Stimulated activated CD4-positive, alpha-beta T cell treated with anti-CD3 and anti-CD28 coated beads, Interleukin-1b, Interleukin-23, amount 100 ng/mL, for 48 hours (primary cell): ENCODE results near the gene CABYR.

Source experiments
- DNase-seq: peaks from one replicate; pipeline ENCODE4 v3.0.0-alpha.2; 2020

Gene CABYR

GRCh38 chr18:24195296-24196053 is 56.6 kb downstream of the CABYR start:
- DNase-seq, result no peak

GRCh38 chr18:24196764-24197163 is 57.9 kb downstream of the CABYR start:
- DNase-seq, result no peak

DNA sequence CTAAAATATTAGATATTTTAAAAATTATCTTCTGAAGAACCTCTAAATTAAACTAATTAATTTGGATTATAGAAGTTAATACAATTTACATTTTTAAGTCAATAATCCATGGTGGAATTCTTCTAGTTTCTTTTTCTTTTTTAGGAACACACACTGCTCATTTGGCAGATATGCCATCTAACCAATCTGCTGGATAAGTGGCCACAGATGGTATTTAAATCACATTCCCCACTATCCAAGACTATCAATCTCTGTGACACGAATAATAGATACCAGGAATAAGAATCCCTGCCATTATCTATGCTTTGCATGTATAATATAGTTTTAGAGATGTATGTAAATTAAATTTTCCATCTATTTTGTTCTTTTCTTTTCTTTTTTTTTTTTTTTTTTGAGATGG is 58.5 kb downstream of the CABYR start:
- DNase-seq, result no peak

DNA sequence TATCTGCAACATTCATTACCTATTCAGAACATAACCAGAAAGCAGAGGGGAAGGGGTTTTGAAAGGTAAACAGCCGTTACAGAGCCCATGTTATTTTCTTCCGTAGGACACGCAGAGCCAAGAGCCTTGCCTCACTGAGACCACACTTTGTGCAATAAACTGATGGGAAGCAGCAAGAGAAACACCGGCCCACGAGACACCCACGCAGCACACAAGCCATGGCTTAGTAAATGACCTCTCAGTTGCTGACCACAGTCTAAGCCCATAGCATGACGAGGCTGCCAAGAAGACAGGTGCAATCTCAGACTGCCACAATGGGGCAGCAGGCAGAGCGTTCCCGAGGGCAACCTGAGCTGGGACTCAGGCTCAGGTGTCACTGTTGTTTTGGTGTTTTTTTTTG is 59.6 kb downstream of the CABYR start:
- no peak for DNase-seq

DNA sequence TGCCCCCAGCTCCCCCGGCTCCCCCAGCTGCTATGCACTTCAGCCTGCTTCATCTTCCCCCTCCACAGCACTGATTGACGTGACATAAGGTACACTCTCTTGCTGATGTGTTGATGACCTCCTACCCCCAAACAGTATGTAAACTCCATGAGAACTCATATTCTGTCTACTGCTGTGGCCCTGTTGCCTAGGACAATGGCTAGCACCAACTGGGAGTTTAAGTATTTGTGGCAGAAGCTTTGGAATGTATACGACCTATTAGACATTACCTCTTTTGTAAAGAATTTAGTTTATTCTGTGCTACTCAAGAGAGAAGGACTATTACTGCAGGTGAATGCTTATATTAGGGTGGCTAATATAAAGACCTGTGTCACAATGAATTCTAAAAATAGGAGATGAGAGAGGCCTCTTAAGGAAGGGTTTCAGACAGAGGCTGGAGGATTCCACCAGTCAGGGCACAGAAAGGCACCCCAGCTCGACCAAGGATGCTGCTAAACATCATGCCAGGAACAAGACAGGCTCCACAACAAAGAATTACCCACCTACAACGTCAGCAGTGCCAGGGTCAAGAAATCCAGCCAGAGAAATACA is 60.6 kb downstream of the CABYR start:
- DNase-seq, result no peak

DNA sequence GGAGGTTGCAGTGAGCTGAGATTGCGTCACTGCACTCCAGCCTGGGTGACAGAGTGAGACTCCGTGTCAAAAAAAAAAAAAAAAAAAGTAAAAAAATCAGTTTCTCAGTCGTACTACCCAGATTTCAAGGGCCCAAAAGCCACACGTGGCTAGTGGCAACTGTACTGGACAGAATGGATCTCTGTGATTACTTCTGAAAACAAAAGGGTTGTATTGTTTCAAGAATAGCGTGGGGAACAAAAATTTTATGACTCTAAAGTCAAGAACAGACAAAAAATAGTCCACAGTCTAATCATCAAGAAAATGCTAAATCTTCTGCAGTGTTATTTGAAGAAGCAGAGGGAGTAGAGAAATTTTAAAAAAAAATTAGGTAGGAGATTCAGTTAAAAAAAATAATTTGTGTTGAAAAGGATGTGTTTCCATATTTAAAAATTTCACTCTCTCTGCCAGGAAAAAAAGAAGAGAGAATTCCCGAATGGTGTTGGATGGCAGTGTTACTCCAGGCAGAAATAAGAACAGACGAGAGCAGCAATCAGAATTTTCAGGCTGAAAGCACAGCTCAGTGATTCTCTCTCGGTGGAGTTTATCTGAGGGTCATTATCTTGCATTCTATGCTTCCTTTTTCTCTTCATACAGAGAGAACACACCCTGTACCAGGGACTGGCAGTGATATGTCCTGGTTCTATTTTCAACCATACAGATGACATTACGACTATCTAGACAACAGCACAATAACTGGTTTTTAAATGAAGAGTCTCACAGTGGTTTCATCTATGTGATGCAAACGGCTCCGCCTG is 61.8 kb downstream of the CABYR start:
- no peak for DNase-seq

DNA sequence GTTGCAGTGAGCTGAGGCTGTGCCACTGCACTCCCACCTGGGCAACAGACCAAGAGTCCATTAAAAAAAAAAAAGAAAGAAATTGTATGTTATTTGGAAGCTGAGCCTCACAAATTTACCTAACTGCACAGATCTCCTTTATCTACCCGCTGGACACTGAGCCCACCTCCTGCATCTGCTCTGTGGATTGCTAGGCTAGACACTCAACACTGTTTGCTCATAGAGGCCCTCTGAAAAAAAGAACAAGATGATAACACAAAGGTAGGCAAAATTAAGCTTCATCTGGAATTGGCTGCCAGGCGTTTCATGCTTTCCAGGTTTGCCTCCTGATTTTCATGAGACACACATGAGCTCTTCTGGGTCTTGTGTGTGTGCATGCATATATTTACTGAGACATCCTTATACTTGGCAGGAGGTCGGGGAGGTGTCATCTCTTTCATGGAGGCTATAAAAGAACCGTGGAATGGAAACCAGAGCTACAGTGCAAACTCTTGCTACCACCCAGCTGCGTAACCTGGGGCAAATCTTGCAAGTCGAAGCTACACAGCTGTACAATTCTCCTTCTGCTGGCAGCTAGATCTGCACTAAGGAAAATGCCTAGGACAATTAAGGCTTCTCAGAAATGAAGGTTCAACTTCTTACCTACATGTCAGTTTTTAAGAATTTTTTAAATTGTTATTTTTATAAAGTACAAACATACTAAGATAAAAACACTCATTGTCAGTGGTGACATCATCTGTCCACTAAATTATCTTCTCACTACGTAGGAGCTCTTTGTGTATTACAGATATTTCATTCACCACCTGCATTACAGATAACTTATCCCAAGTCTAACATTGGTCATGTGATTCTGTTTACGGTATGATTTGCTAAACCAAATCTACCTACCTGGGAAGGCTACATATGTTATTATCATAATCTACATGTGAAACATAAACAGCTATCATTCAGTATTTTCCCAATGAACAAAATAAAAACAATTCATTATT is 63.1 kb downstream of the CABYR start:
- DNase-seq, result no peak

DNA sequence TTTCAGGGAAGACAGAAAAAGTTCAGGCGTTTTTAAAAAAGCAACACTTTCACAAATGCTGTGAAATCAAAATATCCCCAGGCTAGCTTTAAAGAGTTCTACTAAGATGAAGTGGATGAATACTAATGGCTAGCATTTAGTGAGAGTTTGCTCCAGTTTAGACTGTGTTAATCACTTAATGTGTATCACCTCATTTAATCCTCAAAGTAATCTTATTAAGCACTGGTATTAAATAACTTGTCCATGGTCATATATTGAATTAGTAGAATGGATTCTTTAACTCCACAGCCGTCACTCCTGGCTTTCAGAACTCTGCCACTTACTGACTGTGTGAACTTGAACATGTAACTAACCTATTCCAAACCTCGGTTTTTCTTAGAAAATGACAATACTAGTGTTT is 66.0 kb downstream of the CABYR start:
- no peak for DNase-seq

GRCh38 chr18:24208270-24209035 is 69.6 kb downstream of the CABYR start:
- no peak for DNase-seq

DNA sequence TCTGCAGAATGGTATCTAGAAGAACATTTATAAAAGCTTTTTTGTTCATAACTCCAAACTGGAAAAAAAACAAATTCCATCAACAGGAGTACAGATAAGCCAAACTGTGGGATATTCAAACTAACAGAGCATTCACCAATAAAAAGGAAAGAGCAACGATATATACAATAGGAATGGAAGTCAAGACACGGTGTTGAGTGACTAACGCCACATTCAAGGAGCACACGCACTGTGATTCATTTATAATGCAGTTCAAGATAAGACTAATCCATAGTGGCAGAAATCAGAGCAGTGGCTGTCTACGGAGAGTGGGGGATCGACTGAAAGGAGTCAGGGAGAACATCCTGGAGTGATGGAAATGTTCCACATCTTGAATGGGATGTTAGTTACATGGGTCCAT is 70.7 kb downstream of the CABYR start:
- DNase-seq, result no peak
